Measurements from ENCODE around the gene TM9SF1.

DNA sequence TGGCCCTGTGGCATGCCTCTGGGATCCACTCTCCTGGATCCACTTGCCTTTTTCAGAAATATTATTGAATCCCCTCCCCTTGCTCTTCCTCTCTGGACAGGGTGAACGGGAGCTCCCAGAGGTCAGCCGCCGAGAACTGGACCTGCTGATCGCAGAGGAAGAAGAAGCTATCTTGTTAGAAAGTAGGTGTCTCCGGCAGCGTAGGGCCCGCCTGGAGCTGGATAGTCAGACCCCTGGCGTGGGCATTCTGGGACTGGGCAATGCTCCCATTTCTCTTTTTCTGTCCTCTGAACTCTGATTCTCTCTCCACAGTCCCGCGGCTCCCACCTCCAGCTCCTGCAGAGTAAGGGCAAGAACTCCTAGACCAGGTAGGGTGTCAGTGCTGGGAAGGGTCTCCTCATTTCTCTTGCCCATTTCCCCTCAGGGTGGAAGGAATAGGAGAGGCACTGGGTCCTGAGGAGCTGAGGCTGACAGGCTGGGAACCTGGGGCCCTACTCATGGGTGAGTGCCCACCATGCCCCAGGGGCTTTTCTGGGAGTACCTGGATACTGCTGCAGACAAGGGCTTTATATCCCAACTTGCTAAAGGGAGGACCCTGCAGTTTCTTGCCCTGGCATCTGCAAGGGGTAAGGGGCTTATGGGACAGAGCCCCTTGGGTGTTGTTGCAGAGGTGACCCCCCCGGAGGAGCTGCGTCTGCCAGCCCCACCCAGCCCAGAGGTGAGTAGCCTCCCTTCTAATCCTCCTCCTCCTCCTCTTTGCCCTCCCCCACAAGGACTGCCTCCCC, 18.0 kb downstream of the TM9SF1 start:
- no peak for TF ChIP-seq POLR2A (IDR thresholded peaks at IDR 0.05)
- TF ChIP-seq, protein P1, sequence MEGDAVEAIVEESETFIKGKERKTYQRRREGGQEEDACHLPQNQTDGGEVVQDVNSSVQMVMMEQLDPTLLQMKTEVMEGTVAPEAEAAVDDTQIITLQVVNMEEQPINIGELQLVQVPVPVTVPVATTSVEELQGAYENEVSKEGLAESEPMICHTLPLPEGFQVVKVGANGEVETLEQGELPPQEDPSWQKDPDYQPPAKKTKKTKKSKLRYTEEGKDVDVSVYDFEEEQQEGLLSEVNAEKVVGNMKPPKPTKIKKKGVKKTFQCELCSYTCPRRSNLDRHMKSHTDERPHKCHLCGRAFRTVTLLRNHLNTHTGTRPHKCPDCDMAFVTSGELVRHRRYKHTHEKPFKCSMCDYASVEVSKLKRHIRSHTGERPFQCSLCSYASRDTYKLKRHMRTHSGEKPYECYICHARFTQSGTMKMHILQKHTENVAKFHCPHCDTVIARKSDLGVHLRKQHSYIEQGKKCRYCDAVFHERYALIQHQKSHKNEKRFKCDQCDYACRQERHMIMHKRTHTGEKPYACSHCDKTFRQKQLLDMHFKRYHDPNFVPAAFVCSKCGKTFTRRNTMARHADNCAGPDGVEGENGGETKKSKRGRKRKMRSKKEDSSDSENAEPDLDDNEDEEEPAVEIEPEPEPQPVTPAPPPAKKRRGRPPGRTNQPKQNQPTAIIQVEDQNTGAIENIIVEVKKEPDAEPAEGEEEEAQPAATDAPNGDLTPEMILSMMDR (IDR thresholded peaks at IDR 0.05): no peak

All from thyroid gland (tissue), 4 donors.